Islet of Langerhans (tissue), 1 donor: ENCODE data around the gene SFTPA2.
"Not testable (repeated sequence)": the region's sequence is repeated elsewhere in the genome, so short reads cannot be mapped to it uniquely, and the experiment has no call there.

Experiments
- FAIRE-seq: peaks from one replicate; lab custom pipeline; 2011; peaks lifted over from hg19 to GRCh38; lab: Jason Lieb, UNC

Gene SFTPA2

DNA sequence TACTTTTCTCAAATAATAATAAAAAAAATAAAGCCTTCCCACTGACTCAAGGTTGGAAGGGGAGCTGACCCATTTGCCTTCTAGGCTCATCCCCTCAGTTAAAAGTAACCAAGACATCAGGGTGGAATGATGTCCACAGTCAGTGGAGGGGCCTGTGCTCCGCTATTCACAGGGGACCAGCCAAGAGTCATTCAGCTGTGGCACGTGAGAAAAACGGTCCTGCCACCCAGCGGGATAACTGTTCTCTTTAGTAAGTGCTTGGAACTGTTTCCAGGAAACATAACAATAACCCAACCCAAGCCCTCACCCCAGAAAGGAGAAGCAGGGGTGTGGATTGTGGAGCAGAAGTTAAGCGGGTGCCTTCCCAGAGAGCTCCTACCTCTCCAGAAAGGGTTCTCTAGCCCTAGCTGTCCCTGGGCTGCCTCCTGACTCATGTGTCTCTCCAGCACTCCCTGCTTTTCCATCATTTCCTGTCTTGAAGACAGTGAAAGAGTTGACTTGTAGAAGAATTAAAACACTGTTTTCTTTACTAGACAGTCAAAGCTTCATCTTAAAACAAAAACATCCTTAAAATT, 50.2 kb downstream of the SFTPA2 start:
- not testable (repeated sequence) for FAIRE-seq

DNA sequence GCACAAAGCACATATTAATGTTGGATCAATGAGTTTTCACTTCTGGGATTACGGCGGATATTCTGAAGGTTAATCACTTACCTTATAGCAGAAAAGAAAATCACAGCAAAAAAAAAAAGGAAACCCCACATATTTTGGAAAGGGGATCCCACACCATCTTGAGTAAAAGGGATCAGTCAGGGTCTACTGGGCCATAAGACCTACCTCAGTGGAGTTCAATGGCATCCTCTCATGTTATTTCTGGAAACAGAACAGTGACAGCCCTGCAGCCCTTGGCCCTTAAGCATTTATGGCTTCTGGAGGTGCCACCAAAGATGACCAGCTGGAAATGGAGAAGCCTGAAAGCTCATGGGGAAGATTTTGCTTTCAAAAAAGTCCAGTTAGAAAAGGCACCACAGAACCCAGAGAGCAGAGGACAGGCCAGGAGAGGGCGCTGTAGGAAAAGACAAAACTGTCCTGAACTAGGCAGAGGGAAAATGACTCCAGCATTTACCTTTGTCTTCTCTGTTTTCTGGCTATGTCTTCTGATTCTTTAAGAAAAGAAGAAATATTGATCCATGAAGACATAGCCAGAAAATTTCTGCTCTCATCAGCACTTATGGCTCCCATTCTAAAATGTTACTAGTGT, 50.8 kb downstream of the SFTPA2 start:
- FAIRE-seq, result not testable (repeated sequence)

DNA sequence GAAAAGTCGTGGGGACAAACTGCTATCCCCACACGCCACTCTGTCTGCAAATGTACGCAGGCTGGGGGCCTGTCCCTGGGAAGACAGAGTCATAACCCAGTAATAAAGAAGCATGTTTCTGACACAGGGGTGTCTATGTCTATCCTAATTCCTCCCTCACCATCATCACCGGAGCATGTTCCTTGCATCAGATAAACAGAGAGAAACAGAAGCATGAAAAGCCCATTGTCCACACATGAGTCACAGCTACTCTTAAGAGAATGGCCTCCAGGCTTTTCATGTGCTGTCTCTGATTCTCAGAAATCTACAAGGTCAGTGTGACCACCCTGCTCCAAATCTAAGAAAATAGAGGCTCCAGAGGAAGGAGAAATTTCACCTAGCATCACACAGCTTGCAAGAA, 52.0 kb downstream of the SFTPA2 start:
- FAIRE-seq, result not testable (repeated sequence)

DNA sequence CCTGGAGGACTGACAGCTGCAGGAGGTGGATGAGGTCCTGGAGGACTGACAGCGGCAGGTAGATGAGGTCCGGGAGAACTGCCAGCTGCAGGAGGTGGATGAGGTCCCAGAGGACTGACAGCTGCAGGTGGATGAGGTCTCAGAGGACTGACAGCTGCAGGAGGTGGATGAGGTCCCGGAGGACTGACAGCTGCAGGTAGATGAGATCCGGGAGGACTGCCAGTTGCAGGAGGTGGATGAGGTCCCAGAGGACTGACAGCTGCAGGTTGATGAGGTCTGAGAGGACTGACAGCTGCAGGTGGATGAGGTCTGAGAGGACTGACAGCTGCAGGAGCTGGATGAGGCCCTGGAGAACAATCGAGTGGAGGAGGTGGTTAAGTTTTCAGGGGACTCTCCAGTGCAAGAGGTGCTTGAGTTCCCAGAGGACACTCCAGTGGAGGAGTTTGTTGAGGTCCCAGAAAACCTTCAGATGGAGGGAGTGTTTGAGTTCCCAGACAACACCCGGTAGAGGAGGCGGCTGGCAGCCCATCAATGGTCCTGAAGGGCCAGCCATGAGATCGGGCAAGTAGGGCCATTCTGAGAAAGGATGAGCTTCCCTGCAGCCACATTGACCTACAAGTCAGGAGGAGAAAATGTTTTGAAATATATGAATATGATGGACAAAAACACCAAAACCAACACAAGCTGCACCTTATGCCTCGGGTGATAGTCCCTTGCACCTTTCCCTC, 52.6 kb downstream of the SFTPA2 start:
- FAIRE-seq, result no peak
